Measurements from ENCODE around the gene CLEC10A.

The CLEC10A gene

GRCh38 chr17:7046127-7046724 is 33.8 kb downstream of the CLEC10A start:
- Histone ChIP-seq H3K4me3 (replicated peaks; ENCODE audit: low read depth, low read length) (peak overlapping the region; percentile 49), H3K36me3 (ENCODE audit: control insufficient read depth, insufficient read depth, low read length) (no peaks in the 10 kb centered on the region), H3K27me3 (replicated peaks; ENCODE audit: control insufficient read depth, insufficient read depth, low read length) (no peaks in the 10 kb centered on the region; the same call in 1 of the 2 replicates)
- no peak for DNase-seq (ENCODE audit: extremely low read depth, insufficient read length)
- no peak for TF ChIP-seq CTCF (IDR thresholded peaks at IDR 0.05; ENCODE audit: insufficient read depth, low read length, poor library complexity, severe bottlenecking)

- no peak for DNase-seq (ENCODE audit: extremely low read depth, insufficient read length)
- peak overlapping the region; percentile 49 for H3K4me3 ChIP-seq (replicated peaks; ENCODE audit: low read depth, low read length)
- peak; percentile 57 for TF ChIP-seq CTCF (IDR thresholded peaks at IDR 0.05; ENCODE audit: insufficient read depth, low read length, poor library complexity, severe bottlenecking)
- H3K36me3 ChIP-seq (ENCODE audit: control insufficient read depth, insufficient read depth, low read length): no peaks in the 10 kb centered on the region
- no peaks in the 10 kb centered on the region; the same call in 1 of the 2 replicates for H3K27me3 ChIP-seq (replicated peaks; ENCODE audit: control insufficient read depth, insufficient read depth, low read length)
Observed at GRCh38 chr17:7045492-7046126, 34.4 kb downstream of the CLEC10A start.

- DNase-seq (ENCODE audit: extremely low read depth, insufficient read length): peak; percentile 61
- no peaks in the 10 kb centered on the region; the same call in 1 of the 2 replicates for H3K36me3 ChIP-seq (ENCODE audit: control insufficient read depth, insufficient read depth, low read length)
- H3K27me3 ChIP-seq (replicated peaks; ENCODE audit: control insufficient read depth, insufficient read depth, low read length): no peaks in the 10 kb centered on the region; the same call in 1 of the 2 replicates
- no peak for TF ChIP-seq CTCF (IDR thresholded peaks at IDR 0.05; ENCODE audit: insufficient read depth, low read length, poor library complexity, severe bottlenecking)
- H3K4me3 ChIP-seq (replicated peaks; ENCODE audit: low read depth, low read length): peak within 1 kb of the TSS; percentile 15; the same call in 1 of the 2 replicates
Observed at GRCh38 chr17:7043497-7044198, 36.4 kb downstream of the CLEC10A start, which contains the start of gene SLC16A11. SLC16A11 (minus strand) TSS chr17:7044092; CDS start chr17:7043513, 579 bp downstream.

GRCh38 chr17:7043182-7043496 is 36.9 kb downstream of the CLEC10A start:
- Histone ChIP-seq H3K36me3 (ENCODE audit: control insufficient read depth, insufficient read depth, low read length) (peaks cover 1% of the 10 kb centered on the region), H3K27me3 (replicated peaks; ENCODE audit: control insufficient read depth, insufficient read depth, low read length) (no peaks in the 10 kb centered on the region; the same call in 1 of the 2 replicates), H3K4me3 (replicated peaks; ENCODE audit: low read depth, low read length) (peak overlapping the region; percentile 11; the same call in 1 of the 2 replicates)
- peak; percentile 40 for DNase-seq (ENCODE audit: extremely low read depth, insufficient read length)
- TF ChIP-seq CTCF (IDR thresholded peaks at IDR 0.05; ENCODE audit: insufficient read depth, low read length, poor library complexity, severe bottlenecking): no peak

GRCh38 chr17:7042501-7043181 is 37.4 kb downstream of the CLEC10A start:
- Histone ChIP-seq H3K27me3 (replicated peaks; ENCODE audit: control insufficient read depth, insufficient read depth, low read length) (no peaks in the 10 kb centered on the region; the same call in 1 of the 2 replicates), H3K36me3 (ENCODE audit: control insufficient read depth, insufficient read depth, low read length) (peaks cover 1% of the 10 kb centered on the region), H3K4me3 (replicated peaks; ENCODE audit: low read depth, low read length) (peak overlapping the region; percentile 3; the same call in 1 of the 2 replicates)
- peak; percentile 54 for DNase-seq (ENCODE audit: extremely low read depth, insufficient read length)
- TF ChIP-seq CTCF (IDR thresholded peaks at IDR 0.05; ENCODE audit: insufficient read depth, low read length, poor library complexity, severe bottlenecking): no peak
